Activated CD8-positive, alpha-beta memory T cell treated with anti-CD3 and anti-CD28 coated beads, Interleukin-2, amount 50 U/mL, for 1 hour (primary cell): ENCODE measurements around the gene SNED1.
A peak's percentile ranks its signal among the peaks of the same experiment; 100 is the strongest.
"Not testable (repeated sequence)": the region's sequence is repeated elsewhere in the genome, so short reads cannot be mapped to it uniquely, and the experiment has no call there.

Experiments used
- DNase-seq: peaks from one replicate; pipeline ENCODE4 v3.0.0-alpha.2; 2020; ENCODE audit errors: extremely low read depth

SNED1 gene

DNA sequence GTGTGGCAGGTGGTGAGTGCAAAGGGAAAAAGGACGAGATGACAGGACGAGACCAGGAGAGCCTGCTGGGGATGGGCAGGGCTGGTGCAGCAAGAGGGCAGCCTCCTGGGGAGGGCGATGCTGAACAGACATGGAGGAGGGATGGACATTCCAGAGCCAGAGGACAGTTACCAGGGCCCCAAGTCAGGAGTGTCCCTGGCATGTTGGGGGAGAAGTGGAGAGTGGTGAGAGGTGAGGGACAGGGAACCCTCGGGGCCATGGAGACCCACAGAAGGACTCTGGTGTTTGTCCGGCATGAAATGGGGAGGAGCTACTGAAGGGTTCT lies 84.6 kb downstream of the SNED1 start:
- DNase-seq, result no peak

DNA sequence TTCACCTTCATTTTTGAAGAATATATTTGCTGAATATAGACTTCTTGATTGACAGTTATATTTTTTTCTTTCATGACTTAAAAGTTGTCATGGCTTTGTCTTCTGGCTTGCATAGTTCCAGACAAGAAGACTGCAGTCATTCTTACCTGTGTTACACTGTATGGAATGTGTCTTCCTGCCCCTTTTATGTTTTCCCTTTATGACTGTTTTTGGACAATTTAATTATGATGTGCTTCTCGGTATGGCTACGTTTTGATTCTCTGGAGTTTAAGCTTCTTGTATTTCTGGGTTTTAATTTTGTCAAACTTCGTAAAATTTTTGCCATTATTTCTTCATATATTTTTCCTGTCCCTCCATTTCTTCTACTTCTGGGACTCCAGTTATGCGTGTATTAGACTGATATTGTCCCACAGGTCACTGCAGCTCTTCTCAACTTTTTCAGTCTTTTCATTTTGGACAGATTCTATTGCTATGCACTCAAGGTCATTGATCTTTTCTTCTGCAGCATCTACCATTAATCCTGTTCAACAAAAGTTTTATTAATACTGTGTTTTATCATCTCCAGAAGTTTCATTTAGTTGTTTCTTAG lies 86.5 kb downstream of the SNED1 start:
- DNase-seq, result no peak

DNA sequence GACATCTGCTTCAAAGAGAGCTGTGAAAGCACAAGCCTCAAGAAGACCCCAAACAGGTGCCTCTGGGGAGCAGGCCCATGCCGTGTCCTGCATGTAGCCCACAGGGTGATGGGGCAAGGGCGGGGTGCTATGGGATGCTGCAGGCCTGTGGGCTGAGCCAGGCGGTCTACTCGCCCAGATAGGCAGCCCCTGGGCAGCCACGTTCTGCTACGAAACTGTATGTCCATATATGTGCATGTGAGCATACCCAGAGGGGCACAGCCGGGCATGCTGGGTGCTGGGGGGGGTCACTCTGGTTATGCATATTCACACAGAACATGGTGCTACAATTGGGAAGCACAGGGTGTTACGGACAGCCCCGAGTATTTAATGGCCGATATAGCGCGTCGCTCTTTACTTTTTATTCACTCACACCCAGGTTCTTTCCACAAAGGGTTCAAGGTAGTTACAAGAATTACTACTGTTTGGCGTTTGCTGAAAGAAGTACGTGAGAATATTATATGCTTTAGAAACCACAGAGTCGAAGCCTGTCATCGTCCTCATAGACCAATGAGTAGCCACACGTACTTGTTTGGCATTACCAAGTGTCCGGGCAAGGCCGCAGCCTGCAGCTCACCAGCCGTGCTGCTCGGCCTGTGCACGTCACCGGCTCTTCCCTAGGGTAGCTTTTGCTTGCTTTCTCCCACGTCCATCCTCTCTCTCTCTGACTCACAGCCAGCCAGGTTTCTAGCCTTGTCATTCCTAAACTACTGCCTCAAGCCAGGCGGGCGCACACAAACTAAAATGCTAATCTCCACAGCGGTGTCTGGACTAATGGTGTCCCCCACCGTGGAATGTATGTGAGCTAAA lies 89.2 kb downstream of the SNED1 start:
- no peak for DNase-seq

DNA sequence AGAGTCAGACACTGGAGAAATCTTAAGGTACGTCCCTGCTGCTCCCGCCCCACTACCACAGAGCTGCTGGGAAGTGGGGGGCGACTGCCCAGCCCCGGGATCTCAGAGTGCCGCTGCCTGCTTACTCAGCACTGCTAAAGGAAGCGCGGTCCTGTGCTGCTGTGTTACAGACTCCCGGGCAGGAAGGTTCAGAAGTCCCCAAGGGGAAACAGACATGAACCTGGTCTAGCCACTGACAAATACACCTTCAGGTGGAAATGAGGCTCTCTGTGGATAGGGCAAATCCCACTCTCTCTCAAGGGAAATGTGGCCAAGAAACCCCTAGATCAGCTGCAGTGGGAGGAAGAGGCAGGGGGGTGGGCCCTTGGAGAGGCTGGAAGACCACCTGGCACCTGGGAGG lies 90.0 kb downstream of the SNED1 start:
- DNase-seq, result no peak

DNA sequence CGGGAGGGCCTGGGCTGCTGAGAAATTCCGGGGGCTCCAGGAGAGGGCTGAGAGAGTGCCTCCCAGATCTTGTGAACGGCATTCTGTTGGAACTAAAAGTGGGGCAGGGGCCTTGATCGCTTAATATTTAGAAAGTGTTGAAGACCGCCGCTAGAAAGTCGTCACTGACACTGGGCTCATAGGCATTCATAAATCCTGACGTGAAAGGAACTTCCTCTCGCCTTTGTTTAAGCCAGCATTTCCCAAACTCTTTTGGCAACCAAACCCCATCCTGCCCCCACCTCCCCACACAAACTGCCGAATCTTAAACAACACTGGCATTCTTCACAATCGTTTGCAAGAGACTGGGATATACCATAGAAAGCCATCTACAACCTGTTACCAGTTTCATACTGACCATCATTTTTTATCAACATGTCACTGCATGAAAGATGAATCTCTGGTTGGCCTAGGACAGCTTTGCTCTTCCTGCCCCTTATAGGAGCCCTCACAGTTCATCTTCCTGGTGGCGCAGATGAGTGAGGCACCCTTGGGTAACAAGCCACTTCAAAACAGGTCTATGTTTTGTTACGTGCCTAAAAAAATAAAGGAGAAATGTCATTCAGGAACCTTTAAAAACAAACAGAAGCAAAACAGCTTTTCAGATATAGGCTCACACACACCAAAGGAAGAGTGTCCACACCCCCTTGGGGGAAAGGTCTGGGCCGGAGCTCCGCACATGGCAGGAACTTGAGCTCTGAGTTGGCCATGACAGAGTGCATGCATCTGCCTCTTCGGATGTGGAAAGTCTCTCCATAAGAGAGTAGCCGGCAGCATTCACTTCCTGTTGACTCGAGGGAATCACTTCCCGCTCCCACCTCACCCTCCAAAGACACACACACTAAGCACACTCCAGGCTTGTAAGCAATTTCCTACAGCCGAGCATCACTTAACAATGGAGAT lies 90.6 kb downstream of the SNED1 start:
- no peak for DNase-seq

DNA sequence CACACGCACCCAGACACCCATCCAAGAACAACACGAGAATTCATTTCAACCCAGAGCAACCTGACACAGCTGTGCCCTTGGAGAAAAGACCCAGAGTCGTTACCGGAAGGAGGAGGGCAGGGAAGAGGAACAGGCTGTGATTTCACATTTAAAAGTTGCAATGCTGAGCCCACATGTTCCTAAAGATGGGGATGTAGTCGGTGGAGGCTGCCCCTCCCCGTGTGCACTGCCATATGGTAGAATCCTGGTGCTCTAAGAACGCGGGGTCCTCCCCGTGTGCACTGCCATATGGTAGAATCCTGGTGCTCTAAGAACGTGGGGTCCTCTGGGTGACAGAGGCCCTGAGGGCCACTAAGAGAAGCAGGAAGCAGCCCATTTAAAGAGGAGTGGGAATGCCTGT lies 92.8 kb downstream of the SNED1 start:
- DNase-seq, result no peak

DNA sequence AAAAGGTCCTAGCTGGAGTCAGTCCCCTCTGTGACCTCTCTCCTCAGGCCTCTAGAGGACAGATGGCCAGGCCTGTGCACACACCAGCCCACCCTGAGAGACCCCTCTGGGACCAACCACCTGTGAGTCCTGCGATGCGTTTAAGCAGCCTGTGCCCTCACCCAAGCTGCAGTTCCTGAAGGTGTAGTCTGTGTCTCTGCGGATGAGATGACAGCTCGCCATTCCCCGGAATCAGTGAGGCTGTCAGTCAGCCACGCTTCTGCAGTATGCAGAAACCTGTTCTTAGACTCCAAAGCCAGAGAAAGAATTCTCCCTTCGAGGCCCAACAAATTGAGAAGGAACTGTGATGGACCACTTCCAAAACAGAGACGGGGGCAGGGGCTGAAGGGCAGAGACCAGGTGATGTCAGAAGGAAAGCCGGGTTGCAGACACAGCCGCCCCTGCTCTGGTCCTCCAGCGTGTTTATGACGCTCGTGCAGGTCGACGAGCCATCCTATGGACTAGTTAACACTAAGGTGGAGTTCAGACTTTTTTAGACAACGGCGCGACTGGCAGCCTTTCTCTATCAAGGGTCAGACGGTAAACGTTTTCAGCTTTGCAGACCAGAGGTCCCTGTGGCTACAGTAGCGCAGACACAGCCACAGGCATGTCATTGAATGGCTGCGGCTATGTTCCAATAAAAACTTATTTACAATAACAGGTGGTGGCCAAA lies 93.5 kb downstream of the SNED1 start:
- no peak for DNase-seq

DNA sequence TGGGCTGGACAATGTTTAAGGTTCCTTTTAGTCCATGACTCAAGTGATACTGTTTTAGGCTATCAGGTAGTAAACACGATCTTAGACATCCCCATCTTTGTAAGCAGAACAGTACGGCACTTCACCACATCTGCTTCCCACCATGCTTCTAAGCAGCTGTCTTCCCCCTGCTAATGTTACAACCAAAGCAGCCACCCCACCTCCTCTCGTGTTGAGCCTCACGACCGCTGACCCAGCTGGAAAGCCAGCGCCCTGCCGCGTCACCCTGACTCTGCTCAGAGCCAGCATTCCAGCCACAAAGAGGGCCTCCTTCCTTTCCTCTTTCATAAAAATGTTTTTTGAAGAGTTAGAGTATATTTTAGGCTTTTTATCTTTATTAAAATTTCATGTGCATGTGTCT lies 94.3 kb downstream of the SNED1 start:
- no peak for DNase-seq

DNA sequence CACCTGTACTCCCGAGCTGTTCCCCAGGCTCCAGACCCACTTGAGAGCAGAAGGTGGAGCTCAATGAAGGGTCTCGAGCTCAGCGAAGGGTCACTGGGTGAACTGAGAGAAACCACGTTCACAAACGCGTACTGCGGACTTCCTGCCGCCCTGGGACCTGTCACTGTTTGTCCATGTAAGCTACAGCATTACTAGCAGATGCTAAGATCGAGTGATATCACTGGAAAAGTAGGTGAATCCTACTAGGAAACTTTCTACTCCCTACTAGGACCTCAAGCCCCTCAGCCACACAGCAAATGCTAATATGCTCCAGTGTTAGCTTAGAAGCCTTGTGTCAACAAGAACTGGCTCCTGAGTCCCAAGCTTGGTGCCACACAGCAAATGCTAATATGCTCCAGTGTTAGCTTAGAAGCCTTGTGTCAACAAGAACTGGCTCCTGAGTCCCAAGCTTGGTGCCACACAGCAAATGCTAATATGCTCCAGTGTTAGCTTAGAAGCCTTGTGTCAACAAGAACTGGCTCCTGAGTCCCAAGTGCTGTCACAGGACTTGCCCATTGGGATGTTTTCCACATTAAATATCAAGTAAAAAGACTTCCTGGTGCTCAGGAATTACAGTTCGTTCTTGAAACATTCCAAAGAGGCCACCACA lies 94.8 kb downstream of the SNED1 start:
- not testable (repeated sequence) for DNase-seq

DNA sequence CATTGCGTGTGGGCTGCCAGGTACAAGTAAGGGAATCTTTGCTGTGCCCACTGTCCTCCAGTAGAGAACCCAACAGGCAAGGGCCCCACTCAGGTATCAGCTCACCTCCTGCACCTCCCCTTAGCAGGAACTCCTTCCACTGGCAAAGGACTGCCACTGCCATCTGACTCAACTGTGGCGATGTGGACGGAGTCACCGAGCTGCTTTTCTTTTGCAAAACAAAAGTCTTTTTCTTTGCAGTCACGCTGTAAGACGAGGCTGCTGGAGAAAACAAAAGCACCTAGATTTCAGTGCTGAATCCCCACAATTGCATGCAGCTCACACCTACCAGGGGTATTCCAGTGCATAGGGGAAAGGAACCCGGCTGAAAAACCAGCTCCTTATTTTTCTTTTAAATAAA lies 95.8 kb downstream of the SNED1 start:
- DNase-seq, result no peak

DNA sequence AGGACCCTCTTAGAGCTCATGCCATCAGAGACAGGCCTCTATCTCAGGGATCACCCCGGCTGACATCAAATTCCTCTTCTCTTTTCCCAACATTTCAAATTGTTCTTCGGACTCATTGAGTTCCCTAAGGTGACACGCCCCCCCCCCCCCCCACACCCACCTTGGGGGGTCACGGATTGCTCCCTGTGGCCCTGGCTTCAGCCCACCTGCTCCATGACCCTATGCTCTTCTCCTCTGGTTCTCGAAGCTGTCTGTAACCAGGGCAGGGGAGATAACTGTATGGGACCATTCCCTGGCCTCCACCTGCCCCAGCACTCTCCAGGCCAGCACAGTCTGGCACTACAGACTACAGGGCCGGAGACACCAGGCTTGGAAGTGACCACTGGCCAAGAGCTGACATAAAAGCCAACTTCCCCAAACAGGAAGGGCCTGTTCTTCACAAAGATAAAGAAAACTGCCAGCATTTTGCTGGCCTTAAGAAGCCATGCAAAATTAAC lies 96.6 kb downstream of the SNED1 start:
- DNase-seq, result no peak

DNA sequence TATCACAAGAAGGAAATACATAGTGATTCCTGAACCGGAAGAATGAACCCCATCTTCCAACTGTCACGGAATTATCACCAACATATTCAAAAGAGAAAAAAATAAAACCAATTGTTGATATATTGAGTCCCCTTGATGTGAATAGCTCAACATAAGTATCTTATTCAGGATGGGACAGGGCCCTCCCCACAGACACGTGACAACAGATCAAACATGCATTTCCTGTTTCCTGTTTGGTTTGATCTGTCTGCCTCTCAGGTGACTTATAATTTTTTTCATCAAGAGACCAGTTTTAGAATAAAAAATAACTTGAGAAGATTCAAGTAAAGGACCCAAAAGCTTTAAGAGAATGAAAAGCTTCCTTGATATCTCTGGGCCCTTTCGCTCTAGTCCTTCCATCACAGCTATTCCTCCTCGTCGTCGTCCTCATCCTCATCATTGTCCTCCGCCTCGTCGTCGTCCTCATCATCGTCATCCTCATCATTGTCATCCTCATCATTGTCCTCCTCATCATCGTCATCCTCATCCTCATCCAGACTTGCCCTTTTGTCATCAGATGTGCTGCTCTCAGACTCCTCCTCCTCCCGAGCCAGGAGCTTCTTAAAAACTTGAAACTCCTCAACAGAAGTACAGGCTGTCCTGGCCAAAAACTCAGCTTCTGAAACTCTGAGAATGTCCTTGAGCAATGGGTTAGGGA lies 97.3 kb downstream of the SNED1 start:
- DNase-seq, result no peak

DNA sequence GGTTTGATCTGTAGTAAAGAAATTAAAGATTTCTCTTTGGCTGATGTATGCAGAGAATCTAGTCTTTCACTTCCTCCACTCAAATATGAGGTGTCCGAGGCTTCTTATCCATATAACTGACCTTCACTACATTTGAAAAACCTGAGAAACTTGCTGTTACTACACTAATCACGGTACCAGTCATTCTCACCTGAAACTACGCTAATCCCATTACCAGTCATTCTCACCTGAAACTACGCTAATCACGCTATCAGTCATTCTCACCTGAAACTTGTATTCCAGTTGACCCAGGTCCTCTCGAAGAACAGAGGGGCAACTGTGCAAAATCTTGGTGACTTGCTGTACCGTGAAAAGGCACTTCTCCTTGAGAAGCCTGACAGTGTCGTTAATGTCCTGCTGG lies 98.6 kb downstream of the SNED1 start:
- DNase-seq, result no peak

DNA sequence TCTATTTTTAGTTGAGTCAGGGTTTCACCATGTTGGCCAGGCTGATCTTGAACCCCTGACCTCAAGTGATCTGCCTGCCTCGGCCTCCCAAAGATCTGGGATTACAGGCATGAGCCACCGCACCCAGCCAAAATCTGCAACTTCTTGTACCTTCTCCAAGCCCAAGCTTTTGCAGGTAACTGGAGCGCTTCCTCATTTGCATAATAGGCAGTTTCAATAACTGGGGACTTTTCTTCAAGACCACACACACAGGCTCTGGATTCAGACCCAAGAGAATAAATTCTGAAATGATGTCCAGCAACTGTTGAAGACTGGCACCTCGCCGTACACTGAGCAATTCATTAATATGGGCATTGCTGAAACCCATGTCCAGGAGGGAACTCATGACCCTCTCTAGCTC lies 100.8 kb downstream of the SNED1 start:
- DNase-seq, result no peak

DNA sequence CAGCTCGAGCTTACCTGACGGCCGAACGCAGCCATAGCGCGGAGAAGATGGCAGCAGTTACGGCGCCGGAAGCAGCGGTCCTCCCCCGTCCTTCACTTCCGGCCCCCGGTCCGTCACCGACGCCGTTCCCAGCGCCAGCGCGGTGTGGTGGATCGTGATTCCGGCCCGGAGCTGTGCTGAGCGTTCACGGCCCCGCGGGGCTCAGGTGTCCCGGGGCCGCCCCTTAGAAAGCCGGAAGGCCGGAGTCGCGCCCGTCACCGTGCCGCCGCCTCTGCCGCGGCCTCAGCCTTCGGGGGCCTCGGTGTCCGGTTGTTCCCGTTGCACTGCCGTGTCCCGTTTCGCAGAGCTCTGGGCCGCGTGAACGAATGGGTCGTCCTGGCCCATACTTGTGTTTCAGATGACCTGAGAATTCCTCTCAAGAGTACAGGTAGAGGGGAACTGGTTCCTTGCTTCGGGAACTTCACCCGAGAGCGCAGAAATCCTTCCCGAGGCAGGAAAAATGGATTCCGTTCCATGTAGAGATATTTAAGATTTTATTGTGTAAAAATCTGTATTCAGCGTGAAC lies 103.9 kb downstream of the SNED1 start, which contains the start of gene MTERF4:
TSS of gene MTERF4 (minus strand) at position 49 of the 565 bp plus-strand sequence. CDS start at position 35, 14 bp downstream.
- DNase-seq, result peak; percentile 68

DNA sequence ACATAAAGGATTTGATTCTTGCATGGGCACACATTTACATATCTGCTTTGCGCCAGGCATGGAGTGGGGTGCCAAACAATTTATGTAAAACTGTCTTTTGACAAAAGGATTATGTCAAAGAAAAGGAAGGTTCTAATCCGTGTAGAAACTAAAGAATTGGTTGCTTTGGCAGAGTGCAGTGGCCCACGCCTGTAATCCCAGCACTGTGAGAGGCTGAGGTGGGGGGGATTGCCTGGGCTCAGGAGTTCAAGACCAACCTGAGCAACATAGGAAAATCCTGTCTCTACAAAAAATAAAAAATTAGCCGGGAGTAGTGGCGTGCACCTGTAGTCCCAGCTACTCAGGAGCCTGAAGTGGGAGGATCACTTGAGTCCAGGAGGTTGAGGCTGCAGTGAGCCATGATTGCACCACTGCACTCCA lies 104.8 kb downstream of the SNED1 start:
- no peak for DNase-seq

DNA sequence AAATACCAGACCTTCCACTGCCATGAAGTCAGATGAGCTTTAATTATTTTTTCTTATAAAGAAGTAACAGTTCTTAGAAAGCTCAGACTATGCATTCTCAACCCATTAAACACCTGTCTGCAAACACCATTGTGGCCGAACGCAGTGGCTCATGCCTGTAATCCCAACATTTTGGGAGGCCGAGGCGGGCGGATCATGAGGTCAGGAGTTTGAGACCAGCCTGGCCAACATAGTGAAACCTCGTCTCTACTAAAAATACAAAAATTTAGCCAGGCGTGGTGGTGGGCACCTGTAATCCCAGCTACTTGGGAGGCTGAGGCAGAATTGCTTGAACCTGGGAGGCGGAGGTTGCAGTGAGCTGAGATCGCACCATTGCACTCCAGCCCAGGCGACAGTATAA lies 106.2 kb downstream of the SNED1 start:
- not testable (repeated sequence) for DNase-seq

DNA sequence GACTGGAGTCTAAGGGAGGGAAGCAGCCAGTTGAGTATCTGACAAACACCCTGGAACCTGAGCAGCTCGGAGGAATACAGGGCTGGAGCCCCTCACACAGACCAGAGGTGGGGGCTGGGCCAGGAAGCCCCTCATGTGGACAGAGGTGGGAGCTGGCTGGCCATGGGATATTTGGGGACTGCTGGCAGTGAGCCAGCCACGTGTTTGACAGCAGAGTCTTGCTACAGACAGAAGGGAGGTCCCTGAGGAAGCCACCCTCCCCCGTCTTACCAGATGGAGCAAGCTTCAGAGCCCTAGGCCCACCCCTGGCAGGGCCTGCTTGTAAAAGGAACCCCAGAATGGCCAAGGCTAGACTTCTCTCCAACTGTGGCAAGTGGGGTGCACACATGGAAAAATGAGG lies 107.2 kb downstream of the SNED1 start:
- no peak for DNase-seq

DNA sequence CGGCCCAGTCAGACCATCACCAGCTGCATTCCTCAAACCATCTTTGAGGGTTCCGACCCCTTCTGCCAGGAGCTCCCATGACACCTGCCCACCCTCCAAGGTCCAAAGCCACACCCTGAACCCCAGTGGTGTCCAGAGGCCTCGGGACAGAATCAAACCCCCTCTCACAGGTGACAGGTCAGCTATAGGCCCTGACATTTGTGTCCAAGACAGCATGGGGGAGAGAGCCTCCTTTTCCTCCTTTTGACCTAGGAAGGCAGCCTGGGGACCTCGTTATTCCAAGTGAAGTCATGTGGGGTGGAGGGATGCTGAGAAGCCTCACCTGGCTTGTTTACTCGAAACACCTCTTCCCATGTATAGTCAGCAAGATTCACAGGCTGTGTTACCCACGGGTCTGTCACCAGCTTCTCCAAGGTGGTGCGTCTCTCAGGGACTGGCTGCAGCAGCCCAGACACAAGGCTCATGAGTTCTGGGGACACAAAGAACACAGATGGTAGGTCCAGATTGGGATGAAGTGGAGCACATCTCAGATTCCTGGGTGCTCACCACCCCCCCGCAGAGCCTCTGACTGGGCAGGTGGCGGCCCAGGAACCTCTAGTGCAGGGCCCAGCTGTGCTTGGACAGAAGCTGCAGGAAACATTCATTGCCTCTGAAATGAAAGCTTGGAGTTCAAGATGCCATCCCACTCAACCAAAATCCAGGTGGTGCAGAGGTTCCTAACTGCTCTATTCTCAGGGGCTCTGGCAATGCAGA lies 108.8 kb downstream of the SNED1 start:
- DNase-seq, result no peak
